ENCODE measurements around the gene NXPH1.

NXPH1 gene

GRCh38 chr7:8597565-8597964 is 164.2 kb downstream of the NXPH1 start:
- no peak for TF ChIP-seq CTCF (conservative IDR thresholded peaks at IDR 0.05)
- no peak overlapping the region for H3K27ac ChIP-seq

GRCh38 chr7:8601121-8601520 is 167.7 kb downstream of the NXPH1 start:
- H3K27ac ChIP-seq: no peak overlapping the region
- TF ChIP-seq CTCF (conservative IDR thresholded peaks at IDR 0.05): no peak

GRCh38 chr7:8605221-8605620 is 171.8 kb downstream of the NXPH1 start:
- no peak for TF ChIP-seq CTCF (conservative IDR thresholded peaks at IDR 0.05)
- no peak overlapping the region for H3K27ac ChIP-seq

GRCh38 chr7:8612584-8612983 is 179.2 kb downstream of the NXPH1 start:
- no peak overlapping the region for H3K27ac ChIP-seq
- no peak for TF ChIP-seq CTCF (conservative IDR thresholded peaks at IDR 0.05)

- H3K27ac ChIP-seq: no peak overlapping the region
- TF ChIP-seq CTCF (conservative IDR thresholded peaks at IDR 0.05): no peak
Measured at GRCh38 chr7:8613191-8613590, 179.8 kb downstream of the NXPH1 start.

- H3K27ac ChIP-seq: no peak overlapping the region
- no peak for TF ChIP-seq CTCF (conservative IDR thresholded peaks at IDR 0.05)
Measured at GRCh38 chr7:8615019-8615418, 181.6 kb downstream of the NXPH1 start.

GRCh38 chr7:8618441-8619070 is 185.1 kb downstream of the NXPH1 start:
- no peak overlapping the region for H3K27ac ChIP-seq
- no peak for TF ChIP-seq CTCF (conservative IDR thresholded peaks at IDR 0.05)

Data from VCaP (cell line).